ENCODE measurements around the gene PGAM5.

GRCh38 chr12:132728502-132728901 is 17.9 kb downstream of the PGAM5 start:
- TF ChIP-seq CTCF (IDR thresholded peaks at IDR 0.05): no peak
- TF ChIP-seq POLR2A (IDR thresholded peaks at IDR 0.05): no peak

Measured in heart left ventricle (tissue), 13 donors.